Left cardiac atrium (tissue), 4 donors: ENCODE results near the gene WDR36. TPM values are rescaled to one million over a fixed set of nuclear protein-coding genes. Genes with fewer than 3 reads are reported as not detected.

Experiments
- ATAC-seq, 2 donors: fragments of 200-7000 bp; cut with Tn5 transposase; one replicate each; pipeline ENCODE4 v1.9.1; 2020; ENCODE audit warnings: mild to moderate bottlenecking in 2 of 2, moderate library complexity in 2 of 2
- DNase-seq: peaks from one replicate; pipeline ENCODE4 v3.0.0-alpha.2; 2020
- intact Hi-C, 2 donors: fragments of 100-400 bp; cut with DNase I; formaldehyde crosslinking; loops; one replicate each; pipeline versions ENCODE4 v1.14.1 to v1.15.1; 2022 to 2023
- total RNA-seq, 2 donors: library from RNA; stranded (reverse); fragmentation: NEBNext Ultra II Directional; extraction: Animal tissue kit (Norgen Biotek cat#: 25700); gene quantifications; one replicate each; pipeline ENCODE4 v1.2.1, GENCODE V29; 2021
- donor health status: DM: no; HTN: yes; CAD: no.
- donor health status: DM: no; HTN: yes; CAD: no; lungs with severe emphysema.
- donor health status: DM: yes; HTN: yes; CAD: no.
- donor health status: Dilated cardiomyopathy.

Gene WDR36
- total RNA-seq, 2 donors from 2014 or later = 17.6 to 18.0 TPM

DNA sequence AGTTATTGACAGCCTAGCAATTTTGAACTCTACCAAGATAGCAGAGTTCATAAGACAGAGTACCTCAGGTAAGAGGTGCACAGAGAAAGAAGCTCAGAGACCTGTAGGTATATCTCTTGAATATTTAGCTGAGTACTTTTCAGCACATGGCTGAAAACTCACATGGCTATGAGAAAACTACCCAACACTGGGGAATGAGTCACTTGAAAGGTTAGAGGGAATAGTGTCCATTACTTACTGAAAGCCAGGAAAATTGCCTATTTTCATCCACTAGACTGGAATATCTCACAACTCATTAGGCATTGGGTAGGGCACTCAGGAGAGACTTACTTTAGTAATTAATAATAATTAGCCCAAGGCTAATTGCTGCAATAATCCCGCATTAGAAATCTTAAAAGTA, 12.3 kb upstream of the WDR36 start:
- intact Hi-C loops = no loop called here
- no peak for DNase-seq
- no peak for ATAC-seq

- intact Hi-C loops = no loop called here
- ATAC-seq (no peak), DNase-seq (no peak)
These were observed 8.8 kb upstream of the WDR36 start for GRCh38 chr5:111083323-111083722.

- intact Hi-C loops = no loop called here
- ATAC-seq (no peak), DNase-seq (no peak)
These were observed 3.8 kb downstream of the WDR36 start for GRCh38 chr5:111095982-111096381.

- ATAC-seq (no peak), DNase-seq (no peak)
- intact Hi-C loops = no loop called here
These were observed 7.1 kb downstream of the WDR36 start for GRCh38 chr5:111099058-111099778.

DNA sequence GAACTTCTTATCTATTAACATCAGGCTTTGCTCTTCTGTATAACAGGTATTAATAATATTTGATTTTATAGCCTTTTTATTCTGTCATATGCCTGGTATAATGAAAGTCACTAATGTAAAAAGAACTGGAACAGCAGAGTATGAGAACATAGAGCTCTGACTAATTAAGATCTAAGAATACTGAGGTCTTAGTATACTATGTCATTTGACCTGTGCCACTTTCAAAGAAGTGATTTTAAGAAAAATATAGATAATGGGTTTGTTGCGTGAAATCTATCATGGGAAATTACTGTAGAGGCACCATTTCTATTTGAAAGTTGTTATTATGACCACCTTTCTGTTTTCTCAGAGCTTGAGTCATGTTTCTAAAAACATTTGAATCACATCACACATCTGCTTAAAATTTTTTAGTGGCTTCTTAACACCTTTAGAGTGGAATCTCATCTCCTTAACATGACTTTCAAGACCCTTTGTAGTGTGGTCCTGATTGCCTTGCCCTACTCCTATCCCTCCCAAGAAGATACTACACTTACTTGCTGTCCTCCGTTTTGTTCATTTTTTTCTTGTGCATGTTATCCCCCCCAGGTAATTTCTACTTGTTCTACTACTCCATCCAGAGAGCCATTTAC, 14.3 kb downstream of the WDR36 start:
- intact Hi-C loops = no loop called here
- ATAC-seq = no peak
- no peak for DNase-seq

- DNase-seq (no peak), ATAC-seq (no peak)
- intact Hi-C loops = no loop called here
These were observed 15.2 kb downstream of the WDR36 start for GRCh38 chr5:111107371-111107770.

- intact Hi-C loops = no loop called here
- DNase-seq (no peak), ATAC-seq (no peak)
These were observed 19.8 kb downstream of the WDR36 start for GRCh38 chr5:111111956-111112355.

GRCh38 chr5:111113678-111114077, 21.5 kb downstream of the WDR36 start:
- intact Hi-C loops = no loop called here
- DNase-seq (no peak), ATAC-seq (no peak)

- ATAC-seq = no peak
- no peak for DNase-seq
- intact Hi-C loops = no loop called here
These were observed 23.1 kb downstream of the WDR36 start for GRCh38 chr5:111115229-111115628.

- no peak for DNase-seq
- peak in 1 of 2 donors; percentile 42 for ATAC-seq
- intact Hi-C loops = no loop called here
These were observed 24.4 kb downstream of the WDR36 start for GRCh38 chr5:111116550-111116949.

DNA sequence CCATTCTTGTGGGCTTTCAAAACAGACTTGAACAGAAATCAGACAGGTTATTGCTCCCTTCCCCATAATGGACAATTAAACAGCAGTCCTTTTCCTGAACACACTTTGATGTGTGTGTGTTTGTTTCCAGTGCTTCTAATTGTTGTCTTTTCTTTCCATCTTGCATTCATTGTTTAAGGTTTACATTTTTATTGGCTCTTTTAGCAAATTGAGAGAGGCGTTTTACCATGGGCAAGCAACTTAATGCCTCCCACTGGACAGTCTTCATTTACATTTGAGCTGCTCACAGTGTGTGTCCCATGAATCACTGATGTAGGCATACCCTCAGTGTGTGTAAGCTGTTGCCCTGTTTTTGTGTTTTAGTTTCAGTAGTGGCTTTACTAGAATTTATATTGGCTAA, 25.0 kb downstream of the WDR36 start:
- intact Hi-C loops = no loop called here
- ATAC-seq = no peak

DNA sequence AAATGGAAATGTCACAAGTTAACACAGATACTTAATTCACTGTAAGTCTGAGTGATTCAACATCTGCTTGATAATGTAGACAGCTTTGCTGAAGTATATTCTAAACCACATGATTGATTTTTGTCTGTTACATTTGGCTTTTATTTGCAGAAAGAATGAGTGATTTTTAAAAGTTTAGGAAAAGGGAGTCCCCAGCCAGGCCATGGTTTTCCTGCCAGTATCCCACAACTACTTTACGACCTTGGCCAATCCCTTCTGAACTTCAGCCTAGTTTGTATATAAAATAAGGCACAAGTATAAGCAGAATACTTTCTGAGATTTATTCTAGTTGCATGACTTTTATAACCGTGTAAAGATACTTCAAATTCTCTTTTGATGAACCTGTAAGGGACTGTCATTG, 27.1 kb downstream of the WDR36 start:
- intact Hi-C loops = no loop called here
- no peak for DNase-seq
- no peak for ATAC-seq

More for the DNA sequence above, 25.0 kb downstream of the WDR36 start:
- no peak for DNase-seq

DNA sequence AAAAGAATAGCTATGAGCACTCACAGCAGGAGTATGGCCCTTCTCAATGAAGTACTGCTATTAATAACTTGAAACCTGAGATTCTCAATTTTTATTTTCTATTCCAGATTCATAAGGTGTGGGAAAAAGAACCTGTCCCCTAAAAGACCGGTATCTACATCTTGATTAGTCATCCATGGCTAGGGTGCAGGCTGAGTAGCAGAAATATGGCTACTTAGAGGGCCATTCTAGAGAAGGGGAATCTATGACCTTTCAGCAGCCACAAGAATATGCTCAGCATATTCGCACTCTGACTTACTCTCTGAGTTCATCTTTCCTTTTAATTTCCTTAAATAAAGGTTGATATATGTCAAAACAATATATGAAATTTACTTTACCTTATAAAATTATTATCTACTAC, 27.7 kb downstream of the WDR36 start:
- intact Hi-C loops = no loop called here
- ATAC-seq = no peak
- DNase-seq = no peak

DNA sequence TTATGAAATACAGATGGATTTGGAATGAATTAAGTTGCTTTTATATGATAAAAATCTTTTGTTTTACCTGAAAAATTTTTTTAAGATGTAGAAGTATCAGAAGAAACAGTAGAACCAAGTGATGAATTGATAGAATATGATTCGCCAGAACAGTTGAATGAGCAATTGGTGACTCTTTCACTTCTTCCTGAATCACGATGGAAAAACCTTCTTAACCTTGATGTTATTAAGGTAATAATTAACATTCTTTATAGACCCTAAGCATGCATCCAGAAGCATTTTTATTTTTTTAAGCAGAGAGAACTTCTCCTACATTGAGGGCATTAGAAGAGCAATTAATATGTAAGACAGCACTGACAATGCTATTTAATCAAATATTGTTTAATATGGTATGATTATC, 28.8 kb downstream of the WDR36 start:
- DNase-seq (no peak), ATAC-seq (no peak)
- intact Hi-C loops = no loop called here

DNA sequence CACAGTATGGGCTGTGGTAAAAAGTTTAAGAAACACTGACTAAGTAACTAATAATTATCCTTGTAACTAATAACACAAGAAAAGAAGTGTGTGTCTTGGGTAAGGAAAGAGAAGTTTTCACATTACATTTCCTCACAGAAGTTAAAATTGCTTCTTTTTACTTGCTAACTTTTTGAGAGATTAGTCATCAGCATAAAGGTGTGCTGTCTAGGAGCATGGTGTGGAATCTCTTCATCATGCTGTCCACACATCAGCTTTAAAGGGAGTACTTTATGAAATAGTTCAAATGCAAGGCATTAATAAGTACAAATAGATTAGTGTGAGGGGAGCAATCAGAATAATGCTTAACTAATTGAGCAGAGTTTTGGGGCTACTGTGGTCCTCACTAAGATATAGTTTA, 29.8 kb downstream of the WDR36 start:
- intact Hi-C loops = no loop called here
- ATAC-seq (no peak), DNase-seq (no peak)

DNA sequence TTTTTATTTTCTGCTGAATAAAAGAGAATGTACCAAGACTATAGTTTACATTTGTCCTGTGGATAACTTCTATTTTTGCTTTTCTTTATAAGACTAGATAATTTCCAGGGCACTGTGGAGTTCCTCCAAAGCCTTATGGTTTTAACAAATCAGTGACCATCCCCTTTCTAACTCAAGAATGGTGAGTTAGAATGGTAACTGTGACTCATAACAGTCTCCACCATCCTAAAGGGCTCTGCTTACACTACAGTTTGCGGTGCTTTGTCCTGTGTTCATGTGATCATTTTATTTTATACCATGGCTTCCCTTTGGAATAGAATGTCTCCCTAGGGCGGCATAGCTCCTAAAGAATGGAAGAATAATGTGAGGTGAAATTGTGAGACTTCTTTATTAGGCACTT, 30.2 kb downstream of the WDR36 start:
- intact Hi-C loops = no loop called here
- ATAC-seq (no peak), DNase-seq (no peak)

- intact Hi-C loops = no loop called here
These were observed 32.6 kb downstream of the WDR36 start for GRCh38 chr5:111124793-111125192.

GRCh38 chr5:111126896-111127295, 34.7 kb downstream of the WDR36 start:
- DNase-seq (no peak), ATAC-seq (no peak)
- intact Hi-C loops = no loop called here

More at GRCh38 chr5:111124793-111125192, 32.6 kb downstream of the WDR36 start:
- ATAC-seq (no peak), DNase-seq (no peak)

GRCh38 chr5:111127453-111128195, 35.5 kb downstream of the WDR36 start:
- ATAC-seq (no peak), DNase-seq (no peak)
- intact Hi-C loops = no loop called here

DNA sequence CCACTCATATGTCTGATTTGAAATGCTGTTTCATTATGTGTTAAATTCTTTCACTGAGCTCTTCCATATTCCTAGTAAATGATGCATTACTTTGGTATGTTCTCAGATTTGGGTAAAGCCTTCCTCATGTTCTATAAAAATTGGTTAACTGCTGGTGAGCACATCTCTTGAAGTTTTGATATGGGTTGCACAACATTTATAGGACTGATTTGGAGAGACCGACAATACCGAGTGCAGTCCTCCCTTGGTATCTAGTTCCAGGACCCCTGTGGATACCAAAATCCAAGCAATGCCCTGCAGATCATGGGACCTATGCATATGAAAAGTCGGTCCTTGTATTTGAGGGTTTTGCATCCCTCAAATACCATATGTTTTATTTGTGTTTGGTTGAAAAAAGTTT, 37.8 kb downstream of the WDR36 start:
- ATAC-seq (no peak), DNase-seq (no peak)
- intact Hi-C loops = no loop called here

DNA sequence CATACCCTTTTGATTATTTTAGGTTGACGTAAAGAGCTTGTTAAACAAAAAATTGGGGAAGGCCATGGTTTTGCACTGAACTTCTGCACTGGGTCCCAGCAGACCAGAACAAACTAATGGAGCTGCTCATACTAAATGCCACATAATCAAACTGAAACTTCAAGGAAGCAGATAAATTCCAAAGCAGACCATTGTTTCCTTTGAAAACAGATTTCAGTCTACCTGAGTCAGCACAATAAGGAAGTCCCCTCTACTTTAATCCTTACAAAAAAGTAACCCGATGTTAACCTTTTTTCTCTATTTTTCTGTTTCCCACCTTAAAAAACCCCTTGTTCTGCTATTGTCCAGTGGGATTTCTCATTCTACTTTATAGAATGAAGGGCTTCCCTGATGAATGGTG, 39.2 kb downstream of the WDR36 start:
- intact Hi-C loops = no loop called here
- ATAC-seq (no peak), DNase-seq (no peak)
